Measurements from ENCODE around the gene ANKRD28.
"Not testable (repeated sequence)": the region's sequence is repeated elsewhere in the genome, so short reads cannot be mapped to it uniquely, and the experiment has no call there.

Gene ANKRD28

DNA sequence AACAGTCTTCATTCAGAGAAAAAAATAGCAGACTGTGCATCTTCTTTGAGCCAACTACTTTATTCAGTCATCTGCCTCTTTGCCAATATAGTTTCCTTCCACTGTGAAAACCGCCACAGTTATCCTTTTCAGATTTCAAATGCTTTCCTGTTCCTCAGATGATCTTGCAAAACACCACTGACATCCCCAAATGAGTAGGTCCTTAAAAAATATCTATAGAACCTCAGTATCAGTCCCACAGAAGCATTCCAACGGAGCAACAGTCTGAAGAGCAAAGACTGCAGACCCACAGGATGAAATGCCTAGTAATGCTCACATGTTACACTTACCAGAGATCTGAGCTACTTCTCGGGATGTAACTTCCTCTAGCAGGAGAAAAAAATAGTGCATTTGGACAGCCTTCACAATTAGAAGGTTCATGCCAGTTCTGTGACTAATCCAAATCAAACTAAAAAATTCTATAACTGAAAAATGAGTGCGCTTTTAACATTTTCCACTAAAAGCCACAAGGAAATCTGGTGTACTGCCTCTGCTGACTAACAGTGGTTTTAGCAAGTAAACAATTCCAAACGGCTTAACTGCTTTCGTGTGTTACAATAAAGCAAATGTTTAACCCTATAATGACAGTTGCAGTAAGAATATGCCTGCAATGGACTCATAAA, at the start of gene ANKRD28:
Gene ANKRD28, minus strand, starts transcription at position 338 of the 662 bp plus-strand sequence. CDS start 1,458 bp downstream, outside the sequence.
- H3K27ac Mint-ChIP-seq, result peak within 1 kb of the TSS; percentile 98
- peaks cover 1% of the 10 kb centered on the region for H3K9me3 Mint-ChIP-seq
- H3K4me1 Mint-ChIP-seq, result peaks cover 64% of the 10 kb centered on the region
- peaks cover 57% of the 10 kb centered on the region for H3K36me3 Mint-ChIP-seq
- ATAC-seq (peak; percentile 76), DNase-seq (ENCODE audit: low spot score in 2 of 2) (peak in 1 of 2 donors; percentile 66)
- H3K4me3 Mint-ChIP-seq, result peak within 1 kb of the TSS; percentile 80

DNA sequence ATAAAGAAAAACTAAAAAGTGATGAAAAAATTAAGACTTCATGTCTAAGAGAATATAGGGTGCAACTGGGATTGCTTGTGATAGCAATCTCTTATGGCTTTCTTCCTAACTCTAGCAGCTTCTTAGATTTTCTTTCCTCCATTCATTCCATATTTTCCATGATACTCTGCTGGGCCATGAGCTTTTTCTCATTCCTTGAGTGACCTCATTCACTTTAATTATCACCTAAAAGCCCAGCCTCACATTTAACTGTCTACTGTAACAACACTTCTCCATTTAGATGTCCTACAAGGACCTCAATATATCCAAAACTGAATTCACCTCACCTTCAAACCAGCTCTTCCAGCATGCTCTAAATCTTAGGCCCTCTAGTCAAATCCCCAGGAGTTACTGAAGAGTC, 49.5 kb upstream of the ANKRD28 start:
- Mint-ChIP-seq H3K36me3 (peaks cover 5% of the 10 kb centered on the region), H3K4me3 (no peak overlapping the region), H3K9me3 (no peaks in the 10 kb centered on the region), H3K27ac (peak overlapping the region; percentile 1), H3K4me1 (peaks cover 49% of the 10 kb centered on the region)
- no peak for ATAC-seq
- no peak for DNase-seq (ENCODE audit: low spot score in 2 of 2)

GRCh38 chr3:15846606-15847005, 48.8 kb upstream of the ANKRD28 start:
- Mint-ChIP-seq H3K4me1 (peaks cover 49% of the 10 kb centered on the region), H3K27ac (peak overlapping the region; percentile 56), H3K9me3 (no peaks in the 10 kb centered on the region), H3K36me3 (peaks cover 5% of the 10 kb centered on the region), H3K4me3 (no peak overlapping the region)
- ATAC-seq, result no peak
- no peak for DNase-seq (ENCODE audit: low spot score in 2 of 2)

- peak overlapping the region; percentile 56 for H3K27ac Mint-ChIP-seq
- peaks cover under 1% of the 10 kb centered on the region for H3K9me3 Mint-ChIP-seq
- peaks cover under 1% of the 10 kb centered on the region for H3K36me3 Mint-ChIP-seq
- peaks cover 49% of the 10 kb centered on the region for H3K4me1 Mint-ChIP-seq
- DNase-seq (ENCODE audit: low spot score in 2 of 2), result no peak
- ATAC-seq, result peak; percentile 93
- H3K4me3 Mint-ChIP-seq, result peak overlapping the region; percentile 8
Observed at GRCh38 chr3:15845475-15845874, 47.7 kb upstream of the ANKRD28 start.

DNA sequence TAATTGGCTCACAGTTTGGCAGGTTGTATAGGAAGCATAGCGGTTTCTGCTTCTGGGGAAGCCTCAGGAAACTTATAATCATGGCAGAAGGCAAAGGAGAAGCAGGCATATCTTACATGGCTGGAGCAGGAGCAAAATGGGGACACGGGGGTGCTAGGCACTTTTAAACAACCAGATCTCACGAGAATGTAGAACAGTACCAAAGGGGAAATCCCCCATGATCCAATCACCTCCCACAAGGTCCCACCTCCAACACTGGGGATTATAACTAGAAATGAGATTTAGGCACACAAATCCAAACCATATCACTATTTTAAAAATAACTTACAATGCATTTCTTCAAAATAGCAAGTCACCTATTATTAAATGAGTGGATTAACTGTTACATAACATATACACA, 47.1 kb upstream of the ANKRD28 start:
- ATAC-seq (peak; percentile 43), DNase-seq (ENCODE audit: low spot score in 2 of 2) (no peak)
- Mint-ChIP-seq H3K4me1 (peaks cover 49% of the 10 kb centered on the region), H3K36me3 (no peaks in the 10 kb centered on the region), H3K9me3 (peaks cover 3% of the 10 kb centered on the region), H3K4me3 (no peak overlapping the region), H3K27ac (peak overlapping the region; percentile 56)

DNA sequence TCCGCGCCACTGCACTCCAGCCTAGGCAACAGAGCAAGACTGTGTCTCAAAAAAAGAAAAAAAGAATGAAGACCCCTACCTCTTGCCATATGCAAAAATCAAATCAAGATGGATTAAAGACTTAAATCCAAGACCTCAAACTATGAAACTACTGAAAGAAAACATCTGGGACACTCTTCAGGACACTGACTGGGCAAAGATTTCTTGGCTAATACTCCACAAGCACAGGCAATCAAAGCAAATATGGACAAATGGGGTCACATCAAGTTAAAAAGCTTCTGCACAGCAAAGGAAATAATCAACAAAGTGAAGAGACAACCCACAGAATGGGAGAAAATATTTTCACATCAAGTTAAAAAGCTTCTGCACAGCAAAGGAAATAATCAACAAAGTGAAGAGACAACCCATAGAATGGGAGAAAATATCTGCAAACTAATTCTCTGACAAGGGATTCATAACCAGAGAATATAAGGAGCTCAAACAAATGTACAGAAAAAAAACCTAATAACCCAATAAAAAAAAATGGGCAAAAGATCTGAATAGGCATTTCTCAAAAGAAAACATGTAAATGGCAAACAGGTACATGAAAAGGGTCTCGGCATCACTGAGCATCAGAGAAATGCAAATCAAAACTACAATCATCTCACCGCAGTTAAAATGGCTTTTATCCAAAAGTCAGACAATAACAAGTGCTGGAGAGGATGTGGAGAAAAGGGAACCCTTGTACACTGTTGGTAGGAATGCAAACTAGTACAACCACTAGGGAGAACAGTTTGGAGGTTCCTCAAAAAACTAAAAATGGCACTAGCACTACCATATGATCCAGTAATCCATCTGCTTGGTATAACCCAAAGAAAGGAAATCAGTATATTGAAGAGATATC, 43.6 kb upstream of the ANKRD28 start:
- not testable (repeated sequence) for ATAC-seq; H3K36me3 Mint-ChIP-seq; H3K9me3 Mint-ChIP-seq; H3K4me3 Mint-ChIP-seq; H3K27ac Mint-ChIP-seq; DNase-seq (ENCODE audit: low spot score in 2 of 2)
- H3K4me1 Mint-ChIP-seq, result peaks cover 35% of the 10 kb centered on the region

DNA sequence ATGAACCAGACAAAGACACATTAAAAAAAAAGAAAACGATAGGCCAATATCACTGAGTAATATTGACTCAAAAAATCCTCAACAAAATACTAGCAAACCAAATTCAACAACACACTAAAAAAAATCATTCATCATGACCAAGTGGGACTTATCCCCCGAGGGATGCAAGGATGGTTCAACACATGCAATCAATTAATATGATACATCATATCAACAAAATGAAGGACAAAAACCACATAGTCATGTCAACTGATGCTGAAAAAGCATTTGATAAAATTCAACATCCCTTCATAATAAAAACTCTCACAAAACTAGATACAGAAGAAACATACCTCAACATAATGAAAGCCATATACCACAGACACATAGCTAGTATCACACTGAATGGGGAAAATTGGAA, 41.8 kb upstream of the ANKRD28 start:
- no peak for ATAC-seq
- DNase-seq (ENCODE audit: low spot score in 2 of 2), result no peak
- Mint-ChIP-seq H3K27ac (no peak overlapping the region), H3K36me3 (no peaks in the 10 kb centered on the region), H3K9me3 (peaks cover 3% of the 10 kb centered on the region), H3K4me1 (peaks cover 17% of the 10 kb centered on the region), H3K4me3 (no peak overlapping the region)

GRCh38 chr3:15831927-15832326, 34.1 kb upstream of the ANKRD28 start:
- H3K36me3 Mint-ChIP-seq, result no peaks in the 10 kb centered on the region
- no peaks in the 10 kb centered on the region for H3K9me3 Mint-ChIP-seq
- ATAC-seq, result no peak
- H3K4me3 Mint-ChIP-seq, result no peak overlapping the region
- H3K27ac Mint-ChIP-seq, result no peak overlapping the region
- DNase-seq (ENCODE audit: low spot score in 2 of 2), result no peak
- no peaks in the 10 kb centered on the region for H3K4me1 Mint-ChIP-seq

- Mint-ChIP-seq H3K4me1 (peaks cover 15% of the 10 kb centered on the region), H3K36me3 (no peaks in the 10 kb centered on the region), H3K27ac (no peak overlapping the region), H3K4me3 (no peak overlapping the region), H3K9me3 (no peaks in the 10 kb centered on the region)
- ATAC-seq (no peak), DNase-seq (ENCODE audit: low spot score in 2 of 2) (no peak)
Observed at GRCh38 chr3:15825016-15825415, 27.2 kb upstream of the ANKRD28 start.

DNA sequence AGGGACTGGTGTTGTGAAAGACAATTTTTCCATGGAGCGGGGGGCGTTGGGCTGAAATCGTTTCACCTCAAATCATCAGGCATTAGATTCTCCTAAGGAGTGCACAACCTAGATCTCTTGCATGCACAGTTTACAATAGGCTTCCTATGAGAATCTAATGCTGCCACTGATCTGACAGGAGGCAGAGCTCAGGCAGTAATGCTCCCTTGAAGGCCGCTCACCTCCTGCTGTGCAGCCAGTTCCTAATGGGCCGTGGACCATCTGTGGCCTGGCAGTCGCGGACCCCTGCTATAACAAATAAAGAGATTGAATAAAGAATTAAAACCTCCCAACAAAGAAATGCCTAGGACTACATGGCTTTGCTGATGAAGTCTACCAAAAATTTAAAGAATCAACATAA, 25.3 kb upstream of the ANKRD28 start:
- H3K27ac Mint-ChIP-seq, result no peak overlapping the region
- ATAC-seq (no peak), DNase-seq (ENCODE audit: low spot score in 2 of 2) (no peak)
- no peak overlapping the region for H3K4me3 Mint-ChIP-seq
- peaks cover 15% of the 10 kb centered on the region for H3K4me1 Mint-ChIP-seq
- no peaks in the 10 kb centered on the region for H3K9me3 Mint-ChIP-seq
- no peaks in the 10 kb centered on the region for H3K36me3 Mint-ChIP-seq

DNA sequence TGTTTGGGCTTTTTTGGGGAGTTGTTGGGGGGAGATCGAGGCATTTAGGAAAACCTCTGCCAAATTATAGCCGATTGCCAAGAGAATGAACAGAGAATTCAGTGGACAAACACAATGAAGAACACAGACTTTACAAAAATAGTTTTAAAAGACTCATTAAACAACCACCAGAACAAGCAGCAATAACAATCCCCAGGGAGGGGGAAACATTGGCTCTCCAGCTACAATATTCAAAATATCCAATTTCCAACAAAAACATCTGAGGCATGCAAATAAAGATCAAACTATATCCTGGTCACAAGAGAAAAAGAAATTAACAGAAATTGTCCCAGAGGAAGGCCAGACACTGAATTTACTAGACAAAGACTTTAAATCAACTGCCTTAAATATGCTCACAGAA, 24.5 kb upstream of the ANKRD28 start:
- Mint-ChIP-seq H3K4me1 (peaks cover 18% of the 10 kb centered on the region), H3K27ac (no peak overlapping the region), H3K4me3 (no peak overlapping the region), H3K36me3 (no peaks in the 10 kb centered on the region), H3K9me3 (no peaks in the 10 kb centered on the region)
- no peak for ATAC-seq
- DNase-seq (ENCODE audit: low spot score in 2 of 2), result no peak

GRCh38 chr3:15820911-15821310, 23.1 kb upstream of the ANKRD28 start:
- DNase-seq (ENCODE audit: low spot score in 2 of 2) (no peak), ATAC-seq (no peak)
- Mint-ChIP-seq H3K36me3 (no peaks in the 10 kb centered on the region), H3K27ac (no peak overlapping the region), H3K9me3 (no peaks in the 10 kb centered on the region), H3K4me3 (no peak overlapping the region), H3K4me1 (peaks cover 26% of the 10 kb centered on the region)

DNA sequence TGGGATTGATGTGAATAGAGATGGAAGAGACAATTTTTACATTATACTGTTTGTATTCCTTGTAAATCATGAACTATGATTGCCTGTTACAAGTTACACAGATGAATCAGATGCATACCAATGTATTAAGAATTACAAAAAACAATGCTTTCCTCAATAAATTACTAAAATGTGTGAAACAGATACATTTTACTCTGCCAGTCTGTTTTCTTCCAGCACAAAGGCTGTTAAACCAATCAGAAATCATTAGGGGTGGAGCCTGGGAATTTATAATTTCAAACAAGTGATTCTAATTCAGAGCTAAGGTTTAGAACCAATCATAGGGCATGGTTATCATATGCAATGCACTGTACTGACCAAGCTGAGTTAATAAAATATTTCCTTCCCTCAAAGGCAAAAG, 21.8 kb upstream of the ANKRD28 start:
- Mint-ChIP-seq H3K4me3 (no peak overlapping the region), H3K36me3 (no peaks in the 10 kb centered on the region), H3K27ac (no peak overlapping the region), H3K4me1 (peaks cover 23% of the 10 kb centered on the region), H3K9me3 (no peaks in the 10 kb centered on the region)
- ATAC-seq (no peak), DNase-seq (ENCODE audit: low spot score in 2 of 2) (no peak)

DNA sequence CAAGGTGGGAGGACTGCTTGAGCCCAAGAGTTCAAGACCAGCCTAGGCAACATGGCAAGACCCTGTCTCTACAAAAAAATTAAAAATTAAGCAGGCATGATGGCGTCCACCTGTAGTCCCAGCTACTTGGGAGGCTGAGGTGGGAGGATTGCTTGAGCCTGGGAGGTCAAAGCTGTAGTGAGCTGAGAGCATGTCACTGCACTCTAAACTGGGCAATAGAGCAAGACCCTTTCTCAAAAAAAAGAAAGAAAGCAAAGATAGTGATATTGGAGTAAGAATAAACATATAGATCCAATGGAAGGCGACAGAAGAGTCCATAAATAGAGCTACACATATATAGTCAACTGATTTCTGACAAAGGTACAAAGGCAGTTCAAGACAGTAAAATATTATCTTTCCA, 21.3 kb upstream of the ANKRD28 start:
- ATAC-seq, result no peak
- no peak overlapping the region for H3K4me3 Mint-ChIP-seq
- no peaks in the 10 kb centered on the region for H3K36me3 Mint-ChIP-seq
- no peak for DNase-seq (ENCODE audit: low spot score in 2 of 2)
- no peak overlapping the region for H3K27ac Mint-ChIP-seq
- H3K4me1 Mint-ChIP-seq, result peaks cover 22% of the 10 kb centered on the region
- H3K9me3 Mint-ChIP-seq, result no peaks in the 10 kb centered on the region

DNA sequence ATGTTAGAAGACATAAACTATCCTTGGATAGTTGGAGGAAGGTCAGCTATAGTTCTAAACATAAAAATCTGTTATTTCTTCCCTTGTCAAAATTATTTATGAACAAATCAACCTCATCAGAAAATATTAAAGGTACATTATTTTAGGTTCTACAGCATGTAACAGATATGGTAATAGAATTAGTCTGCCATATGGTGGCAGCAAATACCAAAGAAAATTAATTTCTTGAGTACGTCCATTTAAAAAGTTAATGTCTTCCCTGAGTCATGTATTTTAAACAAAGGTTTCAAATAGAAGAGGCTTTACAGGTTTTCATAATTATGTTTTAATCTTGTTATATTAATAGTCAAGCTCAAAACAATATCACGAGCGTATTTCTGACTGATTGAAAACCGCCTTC, 17.9 kb upstream of the ANKRD28 start:
- Mint-ChIP-seq H3K9me3 (no peaks in the 10 kb centered on the region), H3K4me1 (peaks cover 19% of the 10 kb centered on the region), H3K36me3 (no peaks in the 10 kb centered on the region), H3K27ac (no peak overlapping the region), H3K4me3 (no peak overlapping the region)
- DNase-seq (ENCODE audit: low spot score in 2 of 2) (no peak), ATAC-seq (no peak)

DNA sequence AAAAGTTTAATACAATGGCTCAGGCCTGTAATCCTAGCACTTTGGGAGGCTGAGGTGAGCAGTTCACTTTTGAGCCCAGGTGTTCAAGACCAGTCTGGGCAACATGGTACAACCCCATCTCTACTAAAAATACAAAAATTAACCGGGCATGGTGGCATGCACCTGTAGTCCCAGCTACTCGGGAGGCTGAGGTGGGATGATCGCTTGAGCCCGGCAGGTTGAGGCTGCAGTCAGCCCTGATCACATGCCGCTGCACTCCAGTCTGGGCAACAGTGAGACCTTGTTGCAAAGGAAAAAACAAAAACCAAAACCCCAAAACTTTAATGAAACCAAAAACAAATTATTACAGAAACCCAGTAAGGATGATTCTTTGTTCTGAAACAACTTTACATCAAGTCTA, 15.3 kb upstream of the ANKRD28 start:
- H3K27ac Mint-ChIP-seq; H3K4me3 Mint-ChIP-seq; ATAC-seq; H3K9me3 Mint-ChIP-seq; H3K36me3 Mint-ChIP-seq; DNase-seq (ENCODE audit: low spot score in 2 of 2): not testable (repeated sequence)
- peaks cover 40% of the 10 kb centered on the region for H3K4me1 Mint-ChIP-seq

All from stimulated activated effector memory CD8-positive, alpha-beta T cell treated with anti-CD3 and anti-CD28 coated beads, Interleukin-12 subunit alpha, Interleukin-12 subunit beta, amount 100 ng/mL, for 72 hours (primary cell).